H9 (cell line): ENCODE results near the gene SETBP1. TPM values are rescaled to one million over a fixed set of nuclear protein-coding genes. Genes with fewer than 3 reads are reported as not detected.

Experiments used
- DNase-seq: peaks from one replicate; pipeline ENCODE4 v3.0.0-alpha.2; 2017
- H2AFZ ChIP-seq: one replicate; pipeline ENCODE4 v1.6.1; 2013; ENCODE audit warnings: mild to moderate bottlenecking, low read length, control low read depth, moderate library complexity
- H2AK5ac ChIP-seq: 2 replicates; pipeline ENCODE4 v1.6.1; 2013; ENCODE audit warnings: low read length, control low read depth, mixed read lengths; ENCODE audit not compliant: insufficient read length
- H2BK120ac ChIP-seq: one replicate; pipeline ENCODE4 v1.6.1; 2013; ENCODE audit warnings: low read depth, mild to moderate bottlenecking, low read length, control low read depth, inconsistent platforms; ENCODE audit not compliant: poor library complexity, severe bottlenecking
- H2BK12ac ChIP-seq: 2 replicates; pipeline ENCODE4 v1.6.1; 2013; ENCODE audit warnings: low read length, control low read depth, mixed read lengths, low read depth; ENCODE audit not compliant: insufficient read length
- H2BK15ac ChIP-seq: 2 replicates; pipeline ENCODE4 v1.6.1; 2013; ENCODE audit warnings: low read depth, low read length, control low read depth
- H2BK20ac ChIP-seq: one replicate; pipeline ENCODE4 v1.6.1; 2013; ENCODE audit warnings: low read depth, mild to moderate bottlenecking, low read length, control low read depth, inconsistent platforms; ENCODE audit not compliant: poor library complexity, severe bottlenecking
- H2BK5ac ChIP-seq: 2 replicates; pipeline ENCODE4 v1.6.1; 2013; ENCODE audit warnings: low read length, control low read depth, mixed read lengths; ENCODE audit not compliant: insufficient read length
- H3K14ac ChIP-seq: 2 replicates; pipeline ENCODE4 v1.6.1; 2013; ENCODE audit warnings: low read length, control low read depth; ENCODE audit not compliant: insufficient read depth
- H3K18ac ChIP-seq: 2 replicates; pipeline ENCODE4 v1.6.1; 2013; ENCODE audit warnings: low read depth, mild to moderate bottlenecking, mixed read lengths, low read length, control low read depth; ENCODE audit not compliant: insufficient read length
- H3K23ac ChIP-seq: 2 replicates; pipeline ENCODE4 v1.6.1; 2013; ENCODE audit warnings: low read length, control low read depth, mixed read lengths, low read depth; ENCODE audit not compliant: insufficient read length
- H3K23me2 ChIP-seq: 2 replicates; pipeline ENCODE4 v1.6.1; 2013; ENCODE audit warnings: low read depth, mild to moderate bottlenecking, mixed read lengths, low read length, control low read depth; ENCODE audit not compliant: insufficient read length, poor library complexity, severe bottlenecking
- H3K27ac ChIP-seq: 2 replicates; pipeline ENCODE4 v1.5.1; 2013; ENCODE audit warnings: low read length, control low read depth, mixed read lengths, low read depth; ENCODE audit not compliant: insufficient read length
- H3K27me3 ChIP-seq: 2 replicates; pipeline ENCODE4 v1.6.1; 2013; ENCODE audit warnings: low read length, control low read depth, inconsistent platforms; ENCODE audit not compliant: insufficient read depth
- H3K4ac ChIP-seq: 2 replicates; pipeline ENCODE4 v1.6.1; 2013; ENCODE audit warnings: low read depth, mild to moderate bottlenecking, control low read depth, inconsistent platforms, low read length, moderate library complexity
- H3K4me1 ChIP-seq: 2 replicates; pipeline ENCODE4 v1.6.1; 2013; ENCODE audit warnings: low read length, control low read depth, inconsistent platforms; ENCODE audit not compliant: insufficient read depth
- H3K4me2 ChIP-seq: 2 replicates; pipeline ENCODE4 v1.6.1; 2013; ENCODE audit warnings: low read length, control low read depth, mixed read lengths; ENCODE audit not compliant: insufficient read length, insufficient read depth
- H3K56ac ChIP-seq: 2 replicates; pipeline ENCODE4 v1.6.1; 2013; ENCODE audit warnings: low read depth, mild to moderate bottlenecking, mixed read lengths, low read length, control low read depth; ENCODE audit not compliant: insufficient read length
- H3K79me1 ChIP-seq: 2 replicates; pipeline ENCODE4 v1.6.1; 2013; ENCODE audit warnings: low read depth, mild to moderate bottlenecking, moderate library complexity, low read length, control low read depth, inconsistent platforms; ENCODE audit not compliant: insufficient read depth, poor library complexity, severe bottlenecking
- H3K79me2 ChIP-seq: 2 replicates; pipeline ENCODE4 v1.6.1; 2013; ENCODE audit warnings: low read length, control low read depth, inconsistent platforms; ENCODE audit not compliant: insufficient read depth
- H3K9ac ChIP-seq: 2 replicates; pipeline ENCODE4 v1.6.1; 2013; ENCODE audit warnings: low read length, control low read depth, mixed read lengths; ENCODE audit not compliant: insufficient read length; ENCODE audit errors: extremely low read depth
- H3K9me3 ChIP-seq: one replicate; pipeline ENCODE4 v1.6.1; 2013; ENCODE audit warnings: low read depth, low read length, inconsistent platforms; ENCODE audit not compliant: control insufficient read depth
- H3T11ph ChIP-seq: one replicate; pipeline ENCODE4 v1.6.1; 2013; ENCODE audit warnings: mild to moderate bottlenecking, low read length, control low read depth, inconsistent platforms
- H4K20me1 ChIP-seq: one replicate; pipeline ENCODE4 v1.6.1; 2013; ENCODE audit not compliant: control insufficient read depth, insufficient read length, insufficient read depth
- H4K5ac ChIP-seq: 2 replicates; pipeline ENCODE4 v1.6.1; 2013; ENCODE audit warnings: low read depth, mild to moderate bottlenecking, mixed read lengths, low read length, control low read depth; ENCODE audit not compliant: insufficient read length
- H4K8ac ChIP-seq: replicated peaks from 2 replicates; pipeline ENCODE4 v1.6.1; 2013; ENCODE audit warnings: low read length, control low read depth, mixed read lengths, low read depth; ENCODE audit not compliant: insufficient read length
- H4K91ac ChIP-seq: 2 replicates; pipeline ENCODE4 v1.6.1; 2013; ENCODE audit warnings: low read depth, mild to moderate bottlenecking, moderate library complexity, mixed read lengths, low read length, control low read depth; ENCODE audit not compliant: insufficient read length
- H3K27ac Mint-ChIP-seq, 3 experiments: 2 replicates in 2 of 3; 3 replicates in 1 of 3; pipeline ENCODE4 v1.8.0; 2020 to 2021; ENCODE audit warnings: mixed read lengths in 3 of 3, mild to moderate bottlenecking in 1 of 3, moderate library complexity in 1 of 3
- H3K27me3 Mint-ChIP-seq: 2 replicates; pipeline ENCODE4 v1.8.0; 2021; ENCODE audit warnings: low read depth, mild to moderate bottlenecking, moderate library complexity, mixed read lengths
- H3K36me3 Mint-ChIP-seq, 3 experiments: 2 replicates in 2 of 3; 3 replicates in 1 of 3; pipeline ENCODE4 v1.8.0; 2020 to 2021; ENCODE audit warnings: low read depth in 3 of 3, mixed read lengths in 3 of 3; ENCODE audit not compliant: insufficient read depth in 1 of 3
- H3K4me1 Mint-ChIP-seq, 2 experiments: 2 replicates each; pipeline ENCODE4 v1.8.0; 2020; ENCODE audit warnings: mixed read lengths in 2 of 2
- H3K4me3 Mint-ChIP-seq, 2 experiments: 2 replicates in 1 of 2; 3 replicates in 1 of 2; pipeline ENCODE4 v1.8.0; 2020 to 2021; ENCODE audit warnings: mild to moderate bottlenecking in 2 of 2, mixed read lengths in 2 of 2, moderate library complexity in 1 of 2
- H3K9me3 Mint-ChIP-seq, 2 experiments: 2 replicates in 1 of 2; 3 replicates in 1 of 2; pipeline ENCODE4 v1.8.0; 2020; ENCODE audit warnings: mild to moderate bottlenecking in 2 of 2, mixed read lengths in 2 of 2, moderate library complexity in 1 of 2
- WGBS: extraction: QIAGEN DNeasy Blood & Tissue Kit; methylation state at CpG from one replicate; pipeline ENCODE4 v1.1.7; 2013; ENCODE audit warnings: missing lambda C conversion rate, low lambda C conversion rate, mixed read lengths; ENCODE audit not compliant: insufficient read length; ENCODE audit errors: extremely low coverage; 5-methylcytosine and 5-hydroxymethylcytosine counted together
- total RNA-seq: library from RNA; stranded (reverse); gene quantifications from 2 replicates; pipeline ENCODE4 v1.2.1, GENCODE V29; 2021
- TF ChIP-seq, protein P1 (sequence below): fragments of 200-600 bp; sonication (generic); conservative IDR thresholded peaks from 3 replicates; pipeline ENCODE4 v1.8.0; 2021; ENCODE audit warnings: antibody characterized with exemption, mild to moderate bottlenecking

SETBP1 gene
- total RNA-seq, 1 experiment from 2014 or later = 4.6 TPM

- H3K27ac ChIP-seq = no peak overlapping the region
- H2BK12ac ChIP-seq = no peak overlapping the region
- no peak overlapping the region for H3K9ac ChIP-seq
Measured at GRCh38 chr18:44855681-44856080, 175.0 kb downstream of the SETBP1 start.

More at GRCh38 chr18:44855681-44856080, 175.0 kb downstream of the SETBP1 start:
- Histone ChIP-seq H3K56ac (no peak overlapping the region), H3T11ph (no peak overlapping the region), H4K91ac (no peak overlapping the region), H3K9me3 (no peaks in the 10 kb centered on the region), H3K14ac (no peak overlapping the region), H3K4me2 (no peak overlapping the region), H2AK5ac (no peak overlapping the region), H2BK5ac (no peak overlapping the region), H4K8ac (no peak overlapping the region), H3K18ac (no peak overlapping the region), H4K20me1 (no peaks in the 10 kb centered on the region), H2BK20ac (no peak overlapping the region), H3K27me3 (no peaks in the 10 kb centered on the region), H2BK15ac (no peak overlapping the region), H4K5ac (no peak overlapping the region), H3K4ac (no peak overlapping the region), H3K23ac (no peak overlapping the region), H3K79me1 (no peaks in the 10 kb centered on the region), H3K79me2 (no peaks in the 10 kb centered on the region), H2BK120ac (no peak overlapping the region), H3K23me2 (no peaks in the 10 kb centered on the region), H2AFZ (no peak overlapping the region), H3K4me1 (no peaks in the 10 kb centered on the region)
- H3K4me3 Mint-ChIP-seq = no peak overlapping the region
- TF ChIP-seq, protein P1, sequence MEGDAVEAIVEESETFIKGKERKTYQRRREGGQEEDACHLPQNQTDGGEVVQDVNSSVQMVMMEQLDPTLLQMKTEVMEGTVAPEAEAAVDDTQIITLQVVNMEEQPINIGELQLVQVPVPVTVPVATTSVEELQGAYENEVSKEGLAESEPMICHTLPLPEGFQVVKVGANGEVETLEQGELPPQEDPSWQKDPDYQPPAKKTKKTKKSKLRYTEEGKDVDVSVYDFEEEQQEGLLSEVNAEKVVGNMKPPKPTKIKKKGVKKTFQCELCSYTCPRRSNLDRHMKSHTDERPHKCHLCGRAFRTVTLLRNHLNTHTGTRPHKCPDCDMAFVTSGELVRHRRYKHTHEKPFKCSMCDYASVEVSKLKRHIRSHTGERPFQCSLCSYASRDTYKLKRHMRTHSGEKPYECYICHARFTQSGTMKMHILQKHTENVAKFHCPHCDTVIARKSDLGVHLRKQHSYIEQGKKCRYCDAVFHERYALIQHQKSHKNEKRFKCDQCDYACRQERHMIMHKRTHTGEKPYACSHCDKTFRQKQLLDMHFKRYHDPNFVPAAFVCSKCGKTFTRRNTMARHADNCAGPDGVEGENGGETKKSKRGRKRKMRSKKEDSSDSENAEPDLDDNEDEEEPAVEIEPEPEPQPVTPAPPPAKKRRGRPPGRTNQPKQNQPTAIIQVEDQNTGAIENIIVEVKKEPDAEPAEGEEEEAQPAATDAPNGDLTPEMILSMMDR = no peak
- no peaks in the 10 kb centered on the region for H3K27me3 Mint-ChIP-seq
- H3K4me1 Mint-ChIP-seq = peaks cover 0 to 2% of the 10 kb centered on the region in 2 experiments; a peak in 2 of 4 replicates
- no peak overlapping the region for H3K27ac Mint-ChIP-seq
- no peaks in the 10 kb centered on the region; a peak in 1 of 5 replicates for H3K9me3 Mint-ChIP-seq
- DNase-seq = no peak
- WGBS = no CpG with 5 or more reads among the region's 6 CpGs
- peaks cover 0 to 4% (median 0%) of the 10 kb centered on the region in 3 experiments; a peak in 1 of 7 replicates for H3K36me3 Mint-ChIP-seq
